Midbrain (tissue), 1 donor: Measurements from ENCODE around the gene KRT83.
"Not testable (repeated sequence)": the region's sequence is repeated elsewhere in the genome, so short reads cannot be mapped to it uniquely, and the experiment has no call there.

ENCODE experiments used
- DNase-seq: peaks from one replicate; lab custom pipeline; 2025; lab: John Stamatoyannopoulos, UW

KRT83 gene

DNA sequence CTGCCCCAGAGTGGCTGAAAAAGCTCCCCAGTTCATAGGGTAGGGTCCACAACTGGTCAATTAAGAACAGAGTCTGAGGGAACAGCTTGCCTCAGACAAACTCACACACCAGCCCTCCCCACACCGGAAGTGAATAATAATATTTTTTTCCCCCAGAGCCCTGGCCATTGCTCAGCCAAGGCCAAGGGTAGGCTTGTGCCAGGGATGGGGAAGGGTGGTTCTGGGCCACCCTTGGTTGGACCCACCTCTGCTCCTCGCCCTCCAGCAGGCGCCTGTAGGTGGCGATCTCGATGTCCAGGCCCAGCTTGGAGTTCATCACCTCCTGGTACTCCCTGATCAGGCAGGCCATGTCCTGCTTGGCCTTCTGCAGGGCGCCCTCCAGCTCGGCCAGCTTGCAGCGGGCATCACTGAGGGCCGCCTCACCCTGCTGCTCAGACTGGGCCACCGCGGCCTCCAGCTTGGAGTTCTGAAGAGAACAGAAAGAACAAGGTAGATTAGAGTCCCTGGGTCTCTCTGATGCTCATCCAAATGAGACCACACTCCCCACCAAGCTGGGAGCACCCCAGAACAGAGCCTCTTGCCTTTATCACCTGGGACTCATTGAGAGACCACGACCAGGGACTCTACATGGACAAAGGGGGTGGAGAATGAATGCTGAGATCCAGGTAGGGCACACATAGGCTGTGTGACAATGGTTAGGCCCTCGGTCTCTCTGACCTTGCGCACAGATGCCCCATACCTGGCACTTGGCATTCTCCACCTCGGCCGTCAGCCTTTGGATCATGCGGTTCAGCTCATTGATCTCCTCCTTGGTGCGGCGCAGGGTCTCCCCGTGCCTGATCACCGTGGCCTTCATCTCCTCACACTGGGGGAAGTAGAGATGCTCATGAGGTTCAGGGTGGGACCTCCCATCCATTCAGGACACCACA is 34.1 kb downstream of the KRT83 start:
- DNase-seq = not testable (repeated sequence)

- DNase-seq = no peak
These were observed 35.2 kb downstream of the KRT83 start for GRCh38 chr12:52285851-52286530.

DNA sequence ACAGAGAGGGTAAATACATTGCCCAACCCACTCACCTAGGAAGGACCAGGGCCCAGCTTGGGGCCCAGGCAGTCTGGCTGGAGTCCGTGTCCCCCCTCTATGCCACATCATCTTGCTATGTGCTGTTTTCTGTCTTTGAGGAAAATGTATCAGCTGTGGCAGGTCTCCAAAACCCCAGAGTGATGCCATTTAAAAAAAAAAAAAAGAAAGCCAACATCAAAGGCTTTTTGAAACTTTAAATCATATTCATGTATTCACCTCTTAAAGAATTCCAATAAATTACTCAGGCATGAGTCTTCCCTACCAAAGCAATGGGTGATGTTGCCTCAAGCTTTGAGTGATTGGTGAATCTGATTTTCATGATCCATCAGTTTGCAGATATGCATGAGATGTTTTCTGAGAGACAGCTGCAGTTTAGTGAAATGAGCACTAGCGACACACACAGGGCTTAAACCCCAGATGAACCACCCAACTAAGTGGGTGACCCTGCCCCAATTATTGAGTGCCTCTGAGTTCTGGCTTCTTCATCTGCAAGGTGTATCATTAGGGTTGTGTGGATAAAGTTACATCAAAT is 35.9 kb downstream of the KRT83 start:
- no peak for DNase-seq

DNA sequence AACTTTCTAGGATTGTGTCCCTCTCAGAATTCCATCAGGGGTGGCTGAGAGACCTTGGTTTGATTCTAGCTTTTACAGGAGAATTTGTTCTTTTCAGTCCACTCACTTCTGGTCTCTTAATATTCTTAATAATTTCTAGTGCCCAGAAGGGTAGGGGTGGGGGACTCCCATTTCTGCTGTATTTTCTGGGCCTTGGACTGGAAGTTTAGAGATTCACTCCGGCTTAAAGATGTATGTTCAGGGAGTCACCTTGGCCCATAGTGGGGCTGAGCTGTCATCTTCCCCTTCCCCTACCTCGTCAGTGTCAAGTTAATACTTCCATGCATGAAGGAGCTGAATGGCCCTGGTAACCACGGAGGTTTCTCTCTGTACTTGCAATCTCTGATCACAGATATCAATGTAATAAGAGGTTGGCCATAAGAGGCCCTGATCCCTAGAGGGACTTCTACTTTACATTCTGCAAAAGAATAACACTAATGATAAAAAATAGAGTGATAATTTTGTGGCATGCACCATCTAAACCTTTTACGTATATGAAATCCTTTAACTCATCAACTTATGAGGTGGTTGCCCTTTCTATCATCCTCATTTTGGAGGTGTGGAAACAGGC is 36.5 kb downstream of the KRT83 start:
- DNase-seq = no peak

DNA sequence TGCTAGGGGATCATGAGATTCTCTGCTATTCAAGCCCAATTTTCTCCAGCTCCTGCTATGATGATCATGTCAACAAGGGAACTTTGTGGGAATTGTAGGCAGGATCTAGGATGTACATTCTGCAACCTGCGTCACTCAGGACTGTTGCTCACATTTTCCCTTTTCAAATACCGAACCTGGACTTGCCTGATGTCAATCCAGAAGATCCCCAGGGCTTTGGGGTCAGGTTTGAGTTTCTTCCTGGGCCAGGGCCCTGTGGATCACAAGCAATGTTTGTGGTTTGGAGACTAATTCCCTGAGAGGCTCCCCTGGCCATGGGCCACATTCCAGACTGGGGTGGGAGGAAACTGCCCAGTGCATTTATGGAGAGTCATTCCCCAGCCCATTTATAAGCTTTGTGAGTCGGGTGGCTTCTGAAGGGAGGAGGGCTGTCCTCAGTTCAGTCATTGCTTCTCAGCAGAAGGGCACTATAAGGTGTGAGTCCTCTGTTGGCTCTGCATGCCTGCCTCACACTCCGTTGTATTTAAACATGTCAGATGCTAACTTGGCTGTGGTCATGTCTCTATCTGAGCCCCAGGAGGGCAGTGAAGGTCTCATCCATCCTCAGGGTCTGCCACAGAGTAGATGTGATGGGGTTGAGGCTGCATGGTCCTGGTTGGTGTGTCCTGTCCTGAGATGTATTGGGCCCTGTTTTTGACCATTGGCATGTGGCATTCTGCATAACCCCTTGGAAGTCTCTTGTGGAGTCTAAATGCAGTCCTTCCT is 40.2 kb downstream of the KRT83 start:
- DNase-seq = no peak

GRCh38 chr12:52280319-52280795 is 40.8 kb downstream of the KRT83 start:
- no peak for DNase-seq

- DNase-seq = no peak
These were observed 41.5 kb downstream of the KRT83 start for GRCh38 chr12:52279422-52280318.

- DNase-seq = peak; percentile 86
These were observed 42.4 kb downstream of the KRT83 start for GRCh38 chr12:52278575-52279421.

- no peak for DNase-seq
These were observed 43.5 kb downstream of the KRT83 start for GRCh38 chr12:52277486-52278245.

DNA sequence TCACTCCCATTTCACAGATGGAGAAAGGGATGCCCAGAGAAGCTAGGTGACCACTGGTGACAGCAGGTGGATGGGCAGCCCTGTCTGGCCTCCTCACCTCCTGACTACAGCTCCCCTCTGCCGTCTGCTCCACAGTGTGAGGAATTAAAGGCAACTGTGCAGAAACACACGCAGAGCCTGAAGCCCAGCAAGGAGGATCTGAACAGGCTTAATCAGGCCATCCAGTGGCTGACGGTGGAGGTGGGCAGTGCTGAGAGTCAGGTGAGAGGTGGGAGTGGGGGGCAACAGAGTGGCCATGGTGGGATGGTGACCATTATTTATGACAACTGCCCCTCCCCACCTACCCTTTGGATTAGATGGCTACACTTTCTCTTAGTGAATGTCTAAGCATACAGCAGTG is 45.5 kb downstream of the KRT83 start:
- no peak for DNase-seq

DNA sequence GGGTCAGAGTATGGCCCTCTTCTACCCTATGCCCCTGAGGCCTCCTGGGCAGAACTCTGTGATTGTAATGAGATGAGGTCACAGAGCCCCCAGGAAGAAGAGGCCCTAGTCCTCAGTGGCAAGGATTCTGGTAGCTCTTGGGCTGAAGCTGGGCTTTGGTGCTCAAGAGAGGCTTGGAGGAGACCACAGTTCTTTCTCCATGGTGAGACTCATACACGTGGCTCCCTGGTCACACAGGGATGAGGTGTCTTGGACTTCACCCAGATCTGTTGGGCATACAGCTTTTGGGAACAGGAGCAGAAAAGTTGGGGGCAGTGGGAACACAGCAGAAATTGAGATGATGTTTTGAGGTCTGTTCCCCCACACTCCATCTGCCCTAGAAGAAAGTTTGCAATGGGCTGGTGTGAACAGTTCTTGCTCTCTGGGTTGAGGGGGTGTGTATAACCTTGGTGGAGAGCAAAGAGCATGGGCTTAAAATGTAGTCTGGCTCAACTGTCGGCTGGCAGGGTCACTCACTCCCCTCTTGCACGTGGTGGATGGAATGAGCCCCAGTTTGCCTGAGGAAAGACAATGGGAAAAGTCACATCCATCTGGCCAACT is 46.6 kb downstream of the KRT83 start, which contains the start of gene KRT86:
TSS of gene KRT86 (plus strand) at position 125 of the 600 bp plus-strand sequence. CDS start 27,272 bp downstream, outside the sequence.
- DNase-seq = no peak

GRCh38 chr12:52271158-52271557 is 50.0 kb downstream of the KRT83 start:
- no peak for DNase-seq

DNA sequence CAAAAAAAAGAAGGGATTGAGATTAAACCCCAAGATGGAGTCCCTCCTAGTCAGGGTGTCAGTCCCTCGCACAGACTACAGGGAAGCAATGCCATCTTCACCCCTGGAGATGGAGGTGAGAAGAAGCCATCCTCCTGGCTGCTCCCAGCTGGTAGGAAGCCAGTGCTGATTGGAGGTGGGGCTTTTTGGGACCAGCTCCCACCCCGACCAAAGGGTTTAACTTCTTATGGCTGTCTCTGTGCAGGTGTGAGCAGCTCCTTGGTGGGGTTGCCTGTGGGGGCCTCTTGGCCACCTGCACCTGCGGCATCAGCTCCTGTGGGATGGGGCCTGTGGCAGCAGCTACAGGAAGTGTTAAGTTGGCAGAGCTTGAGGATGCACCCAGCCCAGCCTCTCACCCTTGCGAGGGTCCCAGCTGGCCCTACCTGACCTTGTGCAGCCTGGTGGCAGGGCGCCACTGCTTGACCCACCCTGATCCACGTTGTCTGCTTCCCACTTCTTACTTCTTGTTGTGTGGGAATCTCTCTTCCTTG is 50.6 kb downstream of the KRT83 start:
- no peak for DNase-seq

GRCh38 chr12:52268212-52268611 is 53.0 kb downstream of the KRT83 start:
- DNase-seq = no peak

GRCh38 chr12:52267699-52268098 is 53.5 kb downstream of the KRT83 start:
- peak; percentile 10 for DNase-seq

- DNase-seq = no peak
These were observed 53.9 kb downstream of the KRT83 start for GRCh38 chr12:52267266-52267665.

GRCh38 chr12:52266514-52266913 is 54.7 kb downstream of the KRT83 start:
- no peak for DNase-seq

DNA sequence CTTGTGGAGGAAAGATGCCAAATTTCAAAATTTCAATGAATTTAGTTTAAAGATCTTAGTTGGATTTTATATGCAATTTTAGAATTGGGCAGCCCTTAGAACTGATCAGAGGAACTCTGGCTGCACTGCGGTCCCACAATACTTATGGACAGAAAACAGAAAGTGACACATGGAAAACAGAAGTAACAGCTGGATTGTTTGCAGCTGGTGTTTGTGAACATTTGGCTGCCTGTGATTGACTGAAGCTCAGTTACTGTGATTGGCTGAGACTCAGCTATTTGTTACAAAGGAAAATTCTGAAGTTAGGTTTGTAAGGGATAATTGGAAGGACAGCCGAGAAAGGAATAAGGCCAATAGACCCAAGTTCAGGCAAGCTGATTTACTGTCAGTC is 56.8 kb downstream of the KRT83 start:
- DNase-seq = peak; percentile 28
